CD14-positive monocyte (primary cell): ENCODE data around the gene WDR38. TPM values are rescaled to one million over a fixed set of nuclear protein-coding genes. Genes with fewer than 3 reads are reported as not detected.

Experiments used
- DNase-seq, 3 donors: peaks; one replicate each; pipeline ENCODE4 v3.0.0-alpha.2; 2011 to 2022
- H2AFZ ChIP-seq: 2 replicates; pipeline ENCODE4 v1.6.0; 2012; ENCODE audit warnings: mild to moderate bottlenecking, low read depth, low read length, inconsistent platforms; ENCODE audit not compliant: insufficient read depth, poor library complexity, severe bottlenecking
- H3K27ac ChIP-seq, 2 donors: 1 replicate in 1 of 2; 2 replicates in 1 of 2; pipeline ENCODE4 v1.5.1; 2012 to 2013; ENCODE audit warnings: low read length in 2 of 2, control low read depth in 1 of 2, inconsistent platforms in 1 of 2, low read depth in 1 of 2, mild to moderate bottlenecking in 1 of 2
- H3K27me3 ChIP-seq, 2 donors: one replicate each; pipeline versions ENCODE4 v1.6.0 to v1.6.1; 2011 to 2013; ENCODE audit warnings: low read length in 2 of 2; ENCODE audit not compliant: control insufficient read depth in 2 of 2, insufficient read depth in 2 of 2
- H3K36me3 ChIP-seq, 2 donors: replicated peaks in 1 of 2; 1 replicate in 1 of 2; 2 replicates in 1 of 2; pipeline versions ENCODE4 v1.5.1 to v1.6.1; 2012 to 2013; ENCODE audit warnings: low read length in 2 of 2, control low read depth in 1 of 2, inconsistent platforms in 1 of 2, mild to moderate bottlenecking in 1 of 2; ENCODE audit not compliant: insufficient read depth in 2 of 2, control insufficient read depth in 1 of 2
- H3K4me1 ChIP-seq, 2 donors: 1 replicate in 1 of 2; 2 replicates in 1 of 2; pipeline versions ENCODE4 v1.5.1 to v1.6.1; 2012 to 2013; ENCODE audit warnings: low read length in 2 of 2, control low read depth in 1 of 2, inconsistent platforms in 1 of 2, mild to moderate bottlenecking in 1 of 2, moderate library complexity in 1 of 2; ENCODE audit not compliant: insufficient read depth in 2 of 2, control insufficient read depth in 1 of 2
- H3K4me2 ChIP-seq: replicated peaks from 2 replicates; pipeline ENCODE3; 2012; ENCODE audit warnings: low read length, moderate library complexity, mild to moderate bottlenecking; ENCODE audit not compliant: poor library complexity, severe bottlenecking; ENCODE audit errors: extremely low read depth
- H3K4me3 ChIP-seq, 3 experiments: fragments of 200-600 bp in 1 of 3; sonication (generic) in 1 of 3; replicated peaks in 1 of 3; 1 replicate in 2 of 3; 2 replicates in 1 of 3; pipeline ENCODE4 v1.5.1; 2011 to 2013; ENCODE audit warnings: low read length in 3 of 3, mild to moderate bottlenecking in 3 of 3, control low read depth in 2 of 3, low read depth in 2 of 3, inconsistent platforms in 1 of 3, moderate library complexity in 1 of 3
- H3K79me2 ChIP-seq: 2 replicates; pipeline ENCODE4 v1.6.0; 2012; ENCODE audit warnings: mild to moderate bottlenecking, control low read depth, inconsistent platforms, low read length, moderate library complexity; ENCODE audit not compliant: insufficient read depth
- H3K9ac ChIP-seq: 2 replicates; pipeline ENCODE4 v1.6.0; 2017; ENCODE audit warnings: low read length, mild to moderate bottlenecking; ENCODE audit not compliant: insufficient read depth, poor library complexity, severe bottlenecking
- H3K9me3 ChIP-seq, 2 donors: replicated peaks in 1 of 2; 1 replicate in 1 of 2; 2 replicates in 1 of 2; pipeline versions ENCODE4 v1.5.1 to v1.6.1; 2012 to 2013; ENCODE audit warnings: low read length in 2 of 2, control low read depth in 1 of 2; ENCODE audit not compliant: control insufficient read depth in 1 of 2, insufficient read depth in 1 of 2
- H4K20me1 ChIP-seq: 2 replicates; pipeline ENCODE4 v1.6.0; 2012; ENCODE audit warnings: mild to moderate bottlenecking, low read length, control low read depth, moderate library complexity; ENCODE audit not compliant: insufficient read depth
- H3K27ac Mint-ChIP-seq, 7 donors: one replicate each; pipeline ENCODE4 v1.8.0; 2020; ENCODE audit warnings: mild to moderate bottlenecking in 7 of 7, mixed read lengths in 7 of 7, moderate library complexity in 6 of 7, inconsistent platforms in 2 of 7
- H3K27me3 Mint-ChIP-seq, 3 donors: one replicate each; pipeline ENCODE4 v1.8.0; 2021 to 2022; ENCODE audit warnings: low read depth in 3 of 3, mild to moderate bottlenecking in 3 of 3, mixed read lengths in 3 of 3, moderate library complexity in 3 of 3, inconsistent platforms in 1 of 3
- H3K36me3 Mint-ChIP-seq, 2 donors: one replicate each; pipeline ENCODE4 v1.8.0; 2020; ENCODE audit warnings: mixed read lengths in 2 of 2, inconsistent platforms in 1 of 2, mild to moderate bottlenecking in 1 of 2
- H3K4me1 Mint-ChIP-seq: one replicate; pipeline ENCODE4 v1.8.0; 2020; ENCODE audit warnings: mild to moderate bottlenecking, mixed read lengths
- H3K4me3 Mint-ChIP-seq, 2 donors: one replicate each; pipeline ENCODE4 v1.8.0; 2020; ENCODE audit warnings: mild to moderate bottlenecking in 2 of 2, mixed read lengths in 2 of 2, moderate library complexity in 1 of 2
- H3K9me3 Mint-ChIP-seq, 7 donors: one replicate each; pipeline ENCODE4 v1.8.0; 2020 to 2022; ENCODE audit warnings: mixed read lengths in 7 of 7, mild to moderate bottlenecking in 6 of 7, moderate library complexity in 6 of 7, inconsistent platforms in 2 of 7
- WGBS: methylation state at CpG from one replicate; pipeline ENCODE4 v1.1.5; 2013; ENCODE audit warnings: missing lambda C conversion rate; ENCODE audit not compliant: insufficient coverage; 5-methylcytosine and 5-hydroxymethylcytosine counted together
- intact Hi-C, 2 donors: fragments of 100-400 bp; cut with micrococcal nuclease; formaldehyde crosslinking; loops; one replicate each; pipeline versions ENCODE4 v1.15.0 to v1.15.1; 2023
- polyA plus RNA-seq, 3 donors: library from polyadenylated mRNA; depleted of rRNA in 1 of 3; unstranded in 2 of 3; stranded (reverse) in 1 of 3; fragments of 300-500 nt in 2 of 3; fragments of >200 nt in 1 of 3; fragmentation: Illumina TruSeq in 2 of 3; gene quantifications; 1 replicate in 2 of 3; 2 replicates in 1 of 3; pipeline ENCODE4 v1.2.3, GENCODE V29; 2012 to 2021
- TF ChIP-seq, protein P1 (sequence below): fragments of 200-600 bp; IDR thresholded peaks from one replicate; pipeline ENCODE4 v1.8.0; 2022; ENCODE audit warnings: antibody characterized with exemption, mild to moderate bottlenecking

Gene WDR38
- polyA plus RNA-seq, 3 donors = not detected

- intact Hi-C loops = no loop called here
- H3K9me3 Mint-ChIP-seq = peaks cover 0 to 2% (median 0%) of the 10 kb centered on the region in 7 donors
- TF ChIP-seq, protein P1, sequence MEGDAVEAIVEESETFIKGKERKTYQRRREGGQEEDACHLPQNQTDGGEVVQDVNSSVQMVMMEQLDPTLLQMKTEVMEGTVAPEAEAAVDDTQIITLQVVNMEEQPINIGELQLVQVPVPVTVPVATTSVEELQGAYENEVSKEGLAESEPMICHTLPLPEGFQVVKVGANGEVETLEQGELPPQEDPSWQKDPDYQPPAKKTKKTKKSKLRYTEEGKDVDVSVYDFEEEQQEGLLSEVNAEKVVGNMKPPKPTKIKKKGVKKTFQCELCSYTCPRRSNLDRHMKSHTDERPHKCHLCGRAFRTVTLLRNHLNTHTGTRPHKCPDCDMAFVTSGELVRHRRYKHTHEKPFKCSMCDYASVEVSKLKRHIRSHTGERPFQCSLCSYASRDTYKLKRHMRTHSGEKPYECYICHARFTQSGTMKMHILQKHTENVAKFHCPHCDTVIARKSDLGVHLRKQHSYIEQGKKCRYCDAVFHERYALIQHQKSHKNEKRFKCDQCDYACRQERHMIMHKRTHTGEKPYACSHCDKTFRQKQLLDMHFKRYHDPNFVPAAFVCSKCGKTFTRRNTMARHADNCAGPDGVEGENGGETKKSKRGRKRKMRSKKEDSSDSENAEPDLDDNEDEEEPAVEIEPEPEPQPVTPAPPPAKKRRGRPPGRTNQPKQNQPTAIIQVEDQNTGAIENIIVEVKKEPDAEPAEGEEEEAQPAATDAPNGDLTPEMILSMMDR = no peak
- H3K4me1 Mint-ChIP-seq = peaks cover 29% of the 10 kb centered on the region
- H4K20me1 ChIP-seq = peaks cover 67% of the 10 kb centered on the region
- H3K4me3 Mint-ChIP-seq = no peak overlapping the region
- peaks cover 0 to 2% (median 0%) of the 10 kb centered on the region in 3 donors for H3K27me3 Mint-ChIP-seq
- peak overlapping the region in 2 of 7 donors; percentile 32 to 46 for H3K27ac Mint-ChIP-seq
- H3K27me3 ChIP-seq = no peaks in the 10 kb centered on the region
- no peak overlapping the region for H3K9ac ChIP-seq
- H2AFZ ChIP-seq = no peak overlapping the region
- peaks cover 69 to 74% of the 10 kb centered on the region in 2 donors for H3K36me3 ChIP-seq
- no peak overlapping the region for H3K4me2 ChIP-seq
- no peak for DNase-seq
- no peak overlapping the region for H3K4me3 ChIP-seq
- peaks cover 70 to 77% of the 10 kb centered on the region in 2 donors for H3K36me3 Mint-ChIP-seq
- 100% methylated on average over 3 of the region's 6 CpGs for WGBS
- H3K79me2 ChIP-seq = peaks cover 56% of the 10 kb centered on the region
- peak overlapping the region in 1 of 2 donors; percentile 1 for H3K27ac ChIP-seq
- H3K4me1 ChIP-seq = peaks cover 29% of the 10 kb centered on the region in 2 donors
- no peaks in the 10 kb centered on the region for H3K9me3 ChIP-seq
Measured at GRCh38 chr9:124875501-124875900, 22.2 kb downstream of the WDR38 start.

DNA sequence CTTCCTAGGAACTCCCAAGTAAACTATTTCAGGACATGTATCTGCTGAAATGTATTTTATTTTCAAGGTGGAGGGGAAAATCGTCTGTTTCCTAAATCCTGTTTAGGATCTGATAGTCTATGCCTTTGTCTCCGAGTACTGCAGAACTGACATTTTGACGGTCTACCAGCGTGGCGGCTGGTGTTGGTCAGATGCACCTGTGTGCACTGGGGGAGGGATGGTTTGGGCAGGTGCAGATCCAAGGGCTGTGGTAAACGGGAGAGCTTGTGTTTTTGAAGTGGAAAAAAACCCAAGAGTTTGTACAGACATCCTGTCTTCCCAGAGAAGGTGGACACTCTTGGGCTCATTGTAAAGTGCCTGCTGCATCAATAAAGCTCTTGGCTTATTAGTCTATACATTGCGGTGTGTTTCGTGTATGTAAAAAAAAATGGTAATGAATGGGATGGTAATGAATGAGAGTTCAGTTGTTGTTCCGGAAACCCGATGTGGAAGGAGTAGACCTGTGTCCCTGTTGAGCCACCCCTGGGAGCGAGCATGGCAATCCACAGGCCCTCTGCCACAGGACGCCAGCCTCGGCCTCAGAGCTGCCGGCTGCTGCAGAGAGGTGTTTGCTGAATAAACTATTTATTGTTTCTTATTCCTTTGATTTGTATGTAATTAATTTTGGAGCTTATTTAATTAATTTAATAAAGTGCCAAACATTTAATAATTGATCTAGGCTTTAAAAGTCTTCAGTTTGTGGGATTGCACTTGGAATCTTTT lies 23.9 kb downstream of the WDR38 start:
- Histone ChIP-seq H3K4me2 (no peak overlapping the region), H3K9me3 (no peaks in the 10 kb centered on the region), H3K9ac (no peak overlapping the region), H3K4me1 (peaks cover 12% of the 10 kb centered on the region in 2 donors), H3K36me3 (peaks cover 86 to 91% of the 10 kb centered on the region in 2 donors), H3K4me3 (no peak overlapping the region), H3K27ac (no peak overlapping the region), H3K79me2 (peaks cover 38% of the 10 kb centered on the region), H3K27me3 (no peaks in the 10 kb centered on the region), H2AFZ (no peak overlapping the region), H4K20me1 (peaks cover 50% of the 10 kb centered on the region)
- intact Hi-C loops = no loop called here
- Mint-ChIP-seq H3K4me3 (no peak overlapping the region), H3K36me3 (peaks cover 81 to 86% of the 10 kb centered on the region in 2 donors), H3K27ac (peak overlapping the region; percentile 10 to 76 (median 49)), H3K27me3 (peaks cover 0 to 1% (median 0%) of the 10 kb centered on the region in 3 donors), H3K4me1 (peaks cover 12% of the 10 kb centered on the region), H3K9me3 (peaks cover 0 to 2% (median 0%) of the 10 kb centered on the region in 7 donors)
- DNase-seq = no peak
- TF ChIP-seq, protein P1 = no peak
- 96% methylated on average over 12 of the region's 14 CpGs for WGBS
